Stimulated activated CD4-positive, alpha-beta T cell treated with anti-CD3 and anti-CD28 coated beads, Interleukin-1b, Interleukin-23, amount 100 ng/mL, for 4 hours (primary cell): ENCODE results near the gene CCDC27.

Experiments used
- DNase-seq, 2 donors: peaks; one replicate each; pipeline ENCODE4 v3.0.0-alpha.2; 2020; ENCODE audit warnings: low read depth in 2 of 2

Gene CCDC27

GRCh38 chr1:3753656-3754454 lies 1.6 kb downstream of the CCDC27 start:
- no peak for DNase-seq

- DNase-seq, result no peak
Observed at GRCh38 chr1:3756394-3756793, 4.1 kb downstream of the CCDC27 start.

- no peak for DNase-seq
Observed at GRCh38 chr1:3759164-3759563, 6.9 kb downstream of the CCDC27 start.

- DNase-seq, result no peak
Observed at GRCh38 chr1:3759796-3760195, 7.5 kb downstream of the CCDC27 start.

GRCh38 chr1:3761296-3762010 lies 9.2 kb downstream of the CCDC27 start:
- DNase-seq, result no peak

- DNase-seq, result no peak
Observed at GRCh38 chr1:3762151-3762872, 10.1 kb downstream of the CCDC27 start.

GRCh38 chr1:3762873-3763228 lies 10.6 kb downstream of the CCDC27 start:
- DNase-seq, result no peak

GRCh38 chr1:3763351-3764125 lies 11.3 kb downstream of the CCDC27 start:
- DNase-seq, result no peak

GRCh38 chr1:3767328-3767925 lies 15.2 kb downstream of the CCDC27 start:
- DNase-seq, result no peak

- no peak for DNase-seq
Observed at GRCh38 chr1:3768811-3769390, 16.7 kb downstream of the CCDC27 start.

- no peak for DNase-seq
Observed at GRCh38 chr1:3770047-3770765, 18.0 kb downstream of the CCDC27 start.

- no peak for DNase-seq
Observed at GRCh38 chr1:3771108-3772026, 19.1 kb downstream of the CCDC27 start.

GRCh38 chr1:3772027-3772714 lies 19.9 kb downstream of the CCDC27 start:
- peak; percentile 72 to 83 for DNase-seq

GRCh38 chr1:3772715-3773571 lies 20.7 kb downstream of the CCDC27 start, which contains the start of gene SMIM1:
SMIM1 (plus strand) TSS chr1:3772749; CDS start chr1:3775374, 2,625 bp downstream.
- DNase-seq, result no peak

- no peak for DNase-seq
Observed at GRCh38 chr1:3773572-3774275, 21.5 kb downstream of the CCDC27 start.

- DNase-seq, result no peak
Observed at GRCh38 chr1:3774276-3774945, 22.2 kb downstream of the CCDC27 start.
